Activated naive CD8-positive, alpha-beta T cell treated with anti-CD3 and anti-CD28 coated beads for 36 hours (primary cell): ENCODE measurements around the gene WNT7B. TPM values are rescaled to one million over a fixed set of nuclear protein-coding genes. Genes with fewer than 3 reads are reported as not detected.

Experiments
- DNase-seq: peaks from one replicate; pipeline ENCODE4 v3.0.0; 2021
- H3K27ac Mint-ChIP-seq: one replicate; pipeline ENCODE4 v1.8.0; 2022; ENCODE audit warnings: mild to moderate bottlenecking, moderate library complexity, mixed read lengths
- H3K27me3 Mint-ChIP-seq: one replicate; pipeline ENCODE4 v1.8.0; 2022; ENCODE audit warnings: mild to moderate bottlenecking, mixed read lengths
- H3K36me3 Mint-ChIP-seq: one replicate; pipeline ENCODE4 v1.8.0; 2021; ENCODE audit warnings: mild to moderate bottlenecking, mixed read lengths
- H3K4me1 Mint-ChIP-seq: one replicate; pipeline ENCODE4 v1.8.0; 2021; ENCODE audit warnings: mixed read lengths
- H3K4me3 Mint-ChIP-seq: one replicate; pipeline ENCODE4 v1.8.0; 2022; ENCODE audit warnings: mild to moderate bottlenecking, moderate library complexity, mixed read lengths
- H3K9me3 Mint-ChIP-seq: one replicate; pipeline ENCODE4 v1.8.0; 2022; ENCODE audit warnings: mixed read lengths
- total RNA-seq, 2 experiments: library from RNA; stranded (reverse); gene quantifications; one replicate each; pipeline ENCODE4 v1.2.3, GENCODE V29; 2021

WNT7B gene
- total RNA-seq, 2 experiments from 2014 or later = not detected

DNA sequence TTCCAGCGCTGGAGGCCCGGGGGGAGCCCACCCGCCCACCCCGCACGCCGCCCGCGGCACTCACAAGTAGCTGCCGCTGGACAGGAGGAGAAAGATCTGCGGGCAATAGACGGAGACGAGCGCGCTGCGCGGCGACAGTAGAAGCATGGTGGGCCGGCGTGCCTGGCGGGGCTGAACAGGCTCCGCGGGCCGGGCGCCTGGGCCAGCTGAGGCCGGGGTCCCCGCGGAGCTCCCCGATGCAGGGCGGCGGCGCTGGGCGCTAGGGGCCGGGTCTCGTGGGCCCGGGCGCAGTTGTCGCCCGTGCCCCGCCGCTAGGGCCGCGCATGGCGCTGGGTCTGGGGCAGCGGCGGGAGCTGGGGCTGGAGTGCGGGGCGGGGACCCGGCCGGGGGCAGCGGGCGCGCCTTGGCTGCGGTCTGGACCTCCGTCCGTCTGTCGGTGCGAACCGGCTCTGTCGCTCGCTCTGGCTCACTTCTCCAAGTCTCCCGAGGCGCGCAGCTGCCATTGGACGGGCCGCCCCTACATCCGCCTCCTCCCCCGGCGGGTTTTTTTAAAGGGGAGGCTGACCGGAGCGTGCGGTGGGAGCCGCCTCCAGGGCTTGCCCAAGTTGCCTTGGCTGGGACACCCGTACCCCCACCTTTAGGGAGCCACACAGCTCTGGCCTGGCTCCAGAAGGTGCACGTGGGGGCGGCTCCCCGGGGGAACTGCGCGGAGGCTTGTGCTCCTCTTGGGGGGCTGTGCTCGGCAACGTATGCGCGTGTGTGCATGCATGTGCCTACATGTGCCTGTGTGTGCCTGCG, 4.7 kb downstream of the WNT7B start:
- H3K27me3 Mint-ChIP-seq = peaks cover 69% of the 10 kb centered on the region
- no peak overlapping the region for H3K27ac Mint-ChIP-seq
- H3K9me3 Mint-ChIP-seq = no peaks in the 10 kb centered on the region
- H3K36me3 Mint-ChIP-seq = no peaks in the 10 kb centered on the region
- no peak overlapping the region for H3K4me3 Mint-ChIP-seq
- peaks cover 2% of the 10 kb centered on the region for H3K4me1 Mint-ChIP-seq
- no peak for DNase-seq

- no peaks in the 10 kb centered on the region for H3K36me3 Mint-ChIP-seq
- H3K9me3 Mint-ChIP-seq = no peaks in the 10 kb centered on the region
- H3K4me1 Mint-ChIP-seq = peaks cover 2% of the 10 kb centered on the region
- no peak overlapping the region for H3K4me3 Mint-ChIP-seq
- H3K27me3 Mint-ChIP-seq = peaks cover 71% of the 10 kb centered on the region
- H3K27ac Mint-ChIP-seq = no peak overlapping the region
- no peak for DNase-seq
Measured at GRCh38 chr22:45971408-45972028, 5.4 kb downstream of the WNT7B start.

- H3K27ac Mint-ChIP-seq = no peak overlapping the region
- peaks cover 72% of the 10 kb centered on the region for H3K27me3 Mint-ChIP-seq
- peaks cover 2% of the 10 kb centered on the region for H3K4me1 Mint-ChIP-seq
- no peaks in the 10 kb centered on the region for H3K9me3 Mint-ChIP-seq
- H3K4me3 Mint-ChIP-seq = no peak overlapping the region
- DNase-seq = no peak
- no peaks in the 10 kb centered on the region for H3K36me3 Mint-ChIP-seq
Measured at GRCh38 chr22:45970705-45971407, 6.1 kb downstream of the WNT7B start.

- H3K9me3 Mint-ChIP-seq = no peaks in the 10 kb centered on the region
- no peak overlapping the region for H3K4me3 Mint-ChIP-seq
- H3K36me3 Mint-ChIP-seq = no peaks in the 10 kb centered on the region
- no peak for DNase-seq
- peaks cover 68% of the 10 kb centered on the region for H3K27me3 Mint-ChIP-seq
- peaks cover 2% of the 10 kb centered on the region for H3K4me1 Mint-ChIP-seq
- H3K27ac Mint-ChIP-seq = no peak overlapping the region
Measured at GRCh38 chr22:45969801-45970470, 7.0 kb downstream of the WNT7B start.

- no peak for DNase-seq
- Mint-ChIP-seq H3K9me3 (no peaks in the 10 kb centered on the region), H3K4me3 (no peak overlapping the region), H3K27ac (no peak overlapping the region), H3K36me3 (no peaks in the 10 kb centered on the region), H3K27me3 (peaks cover 67% of the 10 kb centered on the region), H3K4me1 (peaks cover 2% of the 10 kb centered on the region)
Measured at GRCh38 chr22:45969414-45969799, 7.6 kb downstream of the WNT7B start.

- Mint-ChIP-seq H3K4me3 (no peak overlapping the region), H3K36me3 (no peaks in the 10 kb centered on the region), H3K27ac (no peak overlapping the region), H3K9me3 (no peaks in the 10 kb centered on the region), H3K4me1 (peaks cover 2% of the 10 kb centered on the region), H3K27me3 (peaks cover 62% of the 10 kb centered on the region)
- DNase-seq = no peak
Measured at GRCh38 chr22:45968751-45969413, 8.1 kb downstream of the WNT7B start.

- Mint-ChIP-seq H3K4me1 (peaks cover 2% of the 10 kb centered on the region), H3K27ac (no peak overlapping the region), H3K4me3 (no peak overlapping the region), H3K9me3 (no peaks in the 10 kb centered on the region), H3K27me3 (peaks cover 55% of the 10 kb centered on the region), H3K36me3 (no peaks in the 10 kb centered on the region)
- no peak for DNase-seq
Measured at GRCh38 chr22:45968003-45968650, 8.8 kb downstream of the WNT7B start.

DNA sequence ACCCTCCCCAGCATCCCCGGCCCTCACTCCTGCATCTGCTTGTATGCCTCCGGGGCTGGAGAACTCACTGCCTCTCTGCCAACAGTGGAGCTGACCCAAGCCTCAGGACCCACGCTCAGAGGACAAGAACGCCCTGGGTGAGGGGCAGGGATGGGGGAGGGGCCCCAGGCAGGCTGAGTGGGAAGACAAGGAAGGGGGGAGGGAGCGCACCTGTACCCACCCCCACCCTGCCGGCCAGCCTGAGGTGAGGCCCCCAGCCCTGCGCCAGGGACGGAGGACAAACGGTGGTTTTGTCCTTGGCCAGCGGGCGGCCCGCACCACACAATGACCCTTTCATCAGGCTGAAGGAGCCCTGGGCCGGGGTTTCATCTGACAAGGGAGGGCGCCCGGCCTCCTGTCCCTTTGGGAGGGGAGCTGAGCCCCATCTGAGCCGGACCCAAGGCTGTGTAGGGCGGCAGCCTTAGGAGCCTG, 10.0 kb downstream of the WNT7B start:
- Mint-ChIP-seq H3K4me1 (peaks cover 2% of the 10 kb centered on the region), H3K27me3 (peaks cover 47% of the 10 kb centered on the region), H3K36me3 (no peaks in the 10 kb centered on the region)

GRCh38 chr22:45966320-45966894, 10.6 kb downstream of the WNT7B start:
- H3K4me1 Mint-ChIP-seq = peaks cover 2% of the 10 kb centered on the region
- no peaks in the 10 kb centered on the region for H3K9me3 Mint-ChIP-seq
- H3K4me3 Mint-ChIP-seq = no peak overlapping the region
- peaks cover 47% of the 10 kb centered on the region for H3K27me3 Mint-ChIP-seq
- no peak overlapping the region for H3K27ac Mint-ChIP-seq
- no peaks in the 10 kb centered on the region for H3K36me3 Mint-ChIP-seq
- DNase-seq = no peak

More for the DNA sequence above, 10.0 kb downstream of the WNT7B start:
- no peak overlapping the region for H3K27ac Mint-ChIP-seq
- no peak overlapping the region for H3K4me3 Mint-ChIP-seq
- H3K9me3 Mint-ChIP-seq = no peaks in the 10 kb centered on the region
- DNase-seq = no peak

DNA sequence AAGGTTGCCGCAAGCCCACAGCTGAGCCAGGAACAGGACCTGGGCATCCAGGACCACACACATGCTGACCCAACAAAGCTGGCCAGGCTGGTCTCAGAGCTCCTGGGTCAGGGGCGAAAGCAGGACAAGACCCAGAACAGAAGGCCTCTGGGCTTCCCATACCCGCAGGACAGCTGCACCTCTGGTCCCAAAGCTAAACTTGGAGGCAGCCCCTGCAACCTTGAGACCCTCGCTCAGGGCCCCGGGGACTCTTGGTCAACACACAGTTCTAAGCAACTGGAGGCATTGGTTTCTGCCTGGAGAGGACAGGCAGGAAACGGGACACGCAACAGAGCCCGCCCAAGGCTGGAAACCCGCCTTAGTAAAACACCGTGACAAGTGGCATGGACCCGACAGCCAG, 11.4 kb downstream of the WNT7B start:
- DNase-seq = no peak
- Mint-ChIP-seq H3K4me1 (no peaks in the 10 kb centered on the region), H3K27me3 (peaks cover 40% of the 10 kb centered on the region), H3K4me3 (no peak overlapping the region), H3K9me3 (no peaks in the 10 kb centered on the region), H3K27ac (no peak overlapping the region), H3K36me3 (no peaks in the 10 kb centered on the region)

- H3K36me3 Mint-ChIP-seq = no peaks in the 10 kb centered on the region
- H3K4me1 Mint-ChIP-seq = no peaks in the 10 kb centered on the region
- no peaks in the 10 kb centered on the region for H3K9me3 Mint-ChIP-seq
- DNase-seq = no peak
- no peak overlapping the region for H3K4me3 Mint-ChIP-seq
- peaks cover 34% of the 10 kb centered on the region for H3K27me3 Mint-ChIP-seq
- H3K27ac Mint-ChIP-seq = no peak overlapping the region
Measured at GRCh38 chr22:45964926-45965527, 11.9 kb downstream of the WNT7B start.

DNA sequence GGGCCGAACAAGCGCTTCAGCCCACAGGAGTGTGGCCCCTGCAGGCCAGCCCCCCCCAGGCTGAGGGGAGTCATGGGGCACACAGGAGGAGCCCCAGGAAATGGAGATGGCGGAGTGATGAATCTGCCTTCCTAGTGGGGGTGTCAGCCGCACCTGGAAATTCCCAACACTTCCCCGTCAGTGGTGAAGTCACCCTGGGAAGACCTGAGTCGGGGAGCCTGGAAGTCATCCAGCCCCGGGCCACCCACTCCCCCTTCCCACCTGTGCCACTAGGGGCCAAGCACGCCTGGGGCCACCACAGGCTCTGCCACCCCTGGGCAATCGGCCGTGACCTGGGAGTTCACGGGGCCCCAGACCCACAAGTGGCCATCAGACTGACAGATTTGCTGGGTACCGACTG, 12.6 kb downstream of the WNT7B start:
- Mint-ChIP-seq H3K27me3 (peaks cover 28% of the 10 kb centered on the region), H3K36me3 (no peaks in the 10 kb centered on the region), H3K4me3 (no peak overlapping the region), H3K4me1 (no peaks in the 10 kb centered on the region), H3K27ac (no peak overlapping the region), H3K9me3 (no peaks in the 10 kb centered on the region)
- DNase-seq = no peak

DNA sequence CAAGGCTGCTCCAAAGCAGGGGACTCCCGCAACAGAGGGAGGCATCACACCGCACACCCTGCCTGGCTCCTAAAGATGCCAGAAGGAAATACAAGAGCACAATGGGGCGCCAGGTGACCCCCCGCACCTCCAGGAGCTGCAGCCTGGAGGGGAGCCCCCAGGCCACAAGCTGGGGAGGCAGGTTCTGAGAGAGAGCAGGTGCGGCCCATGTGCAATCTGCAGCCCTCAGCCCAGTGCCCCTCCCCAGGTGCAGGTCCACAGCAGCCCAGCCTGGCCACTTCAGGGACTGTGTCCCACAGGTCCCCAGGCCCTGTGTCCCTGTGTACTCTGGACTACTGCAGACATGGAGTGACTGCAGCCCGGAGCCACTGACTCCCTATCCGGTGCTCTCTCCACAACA, 13.1 kb downstream of the WNT7B start:
- Mint-ChIP-seq H3K27ac (no peak overlapping the region), H3K36me3 (no peaks in the 10 kb centered on the region), H3K27me3 (peaks cover 22% of the 10 kb centered on the region), H3K4me1 (no peaks in the 10 kb centered on the region), H3K4me3 (no peak overlapping the region), H3K9me3 (no peaks in the 10 kb centered on the region)
- no peak for DNase-seq
